C4-2B (cell line): ENCODE data around the gene SLCO6A1.

Source experiments
- H3K27ac ChIP-seq: fragments of 450-650 bp; 2 replicates; pipeline ENCODE4 v1.5.1; 2017
- CTCF ChIP-seq: fragments of 450-650 bp; conservative IDR thresholded peaks from 2 replicates; pipeline ENCODE4 v1.5.1; 2017; ENCODE audit warnings: mild to moderate bottlenecking
- ZFX ChIP-seq: fragments of 450-650 bp; IDR thresholded peaks from 2 replicates; pipeline ENCODE4 v1.6.1; 2017

Gene SLCO6A1

GRCh38 chr5:102385365-102385764 is 113.4 kb downstream of the SLCO6A1 start:
- TF ChIP-seq ZFX, result no peak
- no peak for TF ChIP-seq CTCF
- no peak overlapping the region for H3K27ac ChIP-seq

- TF ChIP-seq CTCF (no peak), ZFX (no peak)
- H3K27ac ChIP-seq, result no peak overlapping the region
These were observed 118.6 kb downstream of the SLCO6A1 start for GRCh38 chr5:102380174-102380573.

GRCh38 chr5:102375876-102376275 is 122.9 kb downstream of the SLCO6A1 start:
- no peak overlapping the region for H3K27ac ChIP-seq
- TF ChIP-seq CTCF (no peak), ZFX (no peak)

GRCh38 chr5:102375272-102375671 is 123.5 kb downstream of the SLCO6A1 start:
- TF ChIP-seq ZFX (no peak), CTCF (no peak)
- no peak overlapping the region for H3K27ac ChIP-seq

- no peak for TF ChIP-seq ZFX
- TF ChIP-seq CTCF, result no peak
These were observed 130.4 kb downstream of the SLCO6A1 start for GRCh38 chr5:102368392-102368791.

GRCh38 chr5:102341681-102342288 is 157.0 kb downstream of the SLCO6A1 start:
- TF ChIP-seq ZFX (no peak), CTCF (no peak)
- H3K27ac ChIP-seq, result no peak overlapping the region

More at GRCh38 chr5:102368392-102368791, 130.4 kb downstream of the SLCO6A1 start:
- no peak overlapping the region for H3K27ac ChIP-seq

GRCh38 chr5:102324714-102325113 is 174.1 kb downstream of the SLCO6A1 start:
- TF ChIP-seq ZFX, result no peak
- TF ChIP-seq CTCF, result no peak
- no peak overlapping the region for H3K27ac ChIP-seq
